ENCODE measurements around the gene SLC6A19.

SLC6A19 gene

GRCh38 chr5:1167361-1167727 is 34.1 kb upstream of the SLC6A19 start:
- H3K4me3 ChIP-seq (replicated peaks; ENCODE audit: insufficient read depth, low read length) = no peak overlapping the region
- H3K27ac ChIP-seq (replicated peaks) = no peak overlapping the region
- DNase-seq (ENCODE audit: low read depth in 1 of 2, low spot score in 1 of 2) = no peak
- no peak for TF ChIP-seq SPI1 (IDR thresholded peaks at IDR 0.05; ENCODE audit: borderline replicate concordance, low read depth)
- H3K27me3 ChIP-seq (ENCODE audit: insufficient read depth, poor library complexity, severe bottlenecking) = no peaks in the 10 kb centered on the region

GRCh38 chr5:1167728-1168709 is 33.4 kb upstream of the SLC6A19 start:
- Histone ChIP-seq H3K27ac (replicated peaks) (no peak overlapping the region), H3K27me3 (ENCODE audit: insufficient read depth, poor library complexity, severe bottlenecking) (no peaks in the 10 kb centered on the region), H3K4me3 (replicated peaks; ENCODE audit: insufficient read depth, low read length) (no peak overlapping the region)
- peak; percentile 51 to 77 for DNase-seq (ENCODE audit: low read depth in 1 of 2, low spot score in 1 of 2)
- TF ChIP-seq REST (IDR thresholded peaks at IDR 0.05; ENCODE audit: insufficient replicate concordance, low read depth) = no peak
- no peak for TF ChIP-seq GABPA (IDR thresholded peaks at IDR 0.05; ENCODE audit: low read depth)
- TF ChIP-seq SPI1 (IDR thresholded peaks at IDR 0.05; ENCODE audit: borderline replicate concordance, low read depth) = peak; percentile 16; the same call in 1 of the 2 replicates
- no peak for TF ChIP-seq POLR2AphosphoS5 (IDR thresholded peaks at IDR 0.05; ENCODE audit: low read depth)
- peak; percentile 71 for TF ChIP-seq CTCF (IDR thresholded peaks at IDR 0.05; ENCODE audit: insufficient read depth, low read length)

DNA sequence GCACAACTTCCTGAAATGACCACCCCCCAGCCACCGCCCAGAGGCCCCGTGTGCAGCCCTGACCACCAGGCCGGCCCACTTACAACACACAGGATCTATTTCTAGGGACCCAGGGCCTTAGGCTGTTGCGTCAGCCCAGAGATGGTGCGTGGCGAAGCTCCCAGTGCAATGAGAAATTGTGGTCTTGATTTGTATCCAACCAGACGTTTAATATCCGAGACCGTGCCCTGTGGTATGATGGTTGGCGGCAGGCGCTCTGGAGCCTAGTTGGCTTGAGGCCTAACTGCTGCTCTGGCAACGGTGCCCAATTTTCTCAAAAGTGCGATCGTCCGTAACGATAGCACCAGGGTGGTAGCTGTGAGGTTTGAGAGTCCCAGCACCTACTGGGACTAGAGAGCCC is 32.6 kb upstream of the SLC6A19 start:
- Histone ChIP-seq H3K4me3 (replicated peaks; ENCODE audit: insufficient read depth, low read length) (no peak overlapping the region), H3K27ac (replicated peaks) (no peak overlapping the region), H3K27me3 (ENCODE audit: insufficient read depth, poor library complexity, severe bottlenecking) (no peaks in the 10 kb centered on the region)
- no peak for TF ChIP-seq POLR2AphosphoS5 (IDR thresholded peaks at IDR 0.05; ENCODE audit: low read depth)
- TF ChIP-seq CTCF (IDR thresholded peaks at IDR 0.05; ENCODE audit: insufficient read depth, low read length) = no peak
- no peak for TF ChIP-seq GABPA (IDR thresholded peaks at IDR 0.05; ENCODE audit: low read depth)
- TF ChIP-seq SPI1 (IDR thresholded peaks at IDR 0.05; ENCODE audit: borderline replicate concordance, low read depth) = no peak
- TF ChIP-seq REST (IDR thresholded peaks at IDR 0.05; ENCODE audit: insufficient replicate concordance, low read depth) = no peak
- no peak for DNase-seq (ENCODE audit: low read depth in 1 of 2, low spot score in 1 of 2)

GRCh38 chr5:1169211-1170115 is 31.9 kb upstream of the SLC6A19 start:
- no peak for DNase-seq (ENCODE audit: low read depth in 1 of 2, low spot score in 1 of 2)
- Histone ChIP-seq H3K27me3 (ENCODE audit: insufficient read depth, poor library complexity, severe bottlenecking) (no peaks in the 10 kb centered on the region), H3K27ac (replicated peaks) (no peak overlapping the region), H3K4me3 (replicated peaks; ENCODE audit: insufficient read depth, low read length) (no peak overlapping the region)
- no peak for TF ChIP-seq GABPA (IDR thresholded peaks at IDR 0.05; ENCODE audit: low read depth)
